Activated B cell treated with CpG ODN at 0.5 μM for 24 hours (primary cell): Measurements from ENCODE around the gene UGT2A1. TPM values are rescaled to one million over a fixed set of nuclear protein-coding genes. Genes with fewer than 3 reads are reported as not detected.

ENCODE experiments used
- ATAC-seq: fragments of 200-7000 bp; cut with Tn5 transposase; one replicate; pipeline ENCODE4 v1.10.0; 2021; ENCODE audit warnings: low read depth, mild to moderate bottlenecking, moderate library complexity
- CTCF ChIA-PET: fragments of 350-600 bp; sonication (Branson Sonifier 250); formaldehyde crosslinking; loops from one replicate; lab custom pipeline; 2021; ENCODE audit warnings: antibody characterized with exemption; lab: Charles Lee
- POLR2A ChIA-PET: fragments of 350-600 bp; sonication (Branson Sonifier 250); formaldehyde crosslinking; loops from one replicate; lab custom pipeline; 2021; ENCODE audit warnings: antibody characterized with exemption; lab: Charles Lee
- DNase-seq: peaks from one replicate; pipeline ENCODE4 v3.0.0; 2022
- H3K27ac Mint-ChIP-seq: one replicate; pipeline ENCODE4 v1.8.0; 2020; ENCODE audit warnings: mixed read lengths
- H3K27me3 Mint-ChIP-seq: one replicate; pipeline ENCODE4 v1.8.0; 2021; ENCODE audit warnings: mixed read lengths
- H3K36me3 Mint-ChIP-seq: one replicate; pipeline ENCODE4 v1.8.0; 2021; ENCODE audit warnings: low read depth, mixed read lengths
- H3K4me1 Mint-ChIP-seq: one replicate; pipeline ENCODE4 v1.8.0; 2021; ENCODE audit warnings: mixed read lengths
- H3K4me3 Mint-ChIP-seq: one replicate; pipeline ENCODE4 v1.8.0; 2020; ENCODE audit warnings: mild to moderate bottlenecking, mixed read lengths
- H3K9me3 Mint-ChIP-seq: one replicate; pipeline ENCODE4 v1.8.0; 2020; ENCODE audit warnings: mixed read lengths
- CTCF ChIP-seq: fragments of 200-600 bp; IDR thresholded peaks from one replicate; pipeline ENCODE4 v1.8.0; 2022; ENCODE audit warnings: antibody characterized with exemption, mild to moderate bottlenecking
- intact Hi-C: fragments of 100-400 bp; cut with micrococcal nuclease; formaldehyde crosslinking; loops from one replicate; pipeline ENCODE4 v1.15.1; 2024
- total RNA-seq: library from RNA; stranded (reverse); gene quantifications from 2 replicates; pipeline ENCODE4 v1.2.3, GENCODE V29; 2022

UGT2A1 gene
- total RNA-seq, 1 donor from 2014 or later = not detected

DNA sequence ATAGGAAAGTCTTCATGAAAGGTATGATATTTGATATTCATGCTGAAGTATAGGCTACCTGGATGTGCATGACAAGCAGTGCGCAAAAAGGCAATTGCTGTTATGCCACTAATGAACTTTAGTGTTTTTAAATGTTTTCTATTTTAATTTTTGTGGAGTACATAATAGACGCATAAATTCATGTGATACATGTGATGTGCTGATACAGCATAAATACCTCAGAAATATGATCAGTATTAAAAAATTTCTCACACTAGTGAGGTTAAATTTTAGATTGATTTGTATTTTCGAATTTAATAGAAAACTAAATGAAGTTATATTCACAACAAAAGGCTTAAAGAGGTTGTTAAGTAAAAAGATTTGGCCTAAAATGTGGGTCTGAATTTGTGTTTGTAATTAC is 2.2 kb downstream of the UGT2A1 start:
- POLR2A ChIA-PET = no interaction called here
- Mint-ChIP-seq H3K4me3 (no peak overlapping the region), H3K27ac (no peak overlapping the region)

GRCh38 chr4:69649629-69650028 is 3.4 kb downstream of the UGT2A1 start:
- CTCF ChIA-PET = no interaction called here
- no peaks in the 10 kb centered on the region for H3K9me3 Mint-ChIP-seq
- no peak for TF ChIP-seq CTCF

More for the DNA sequence above, 2.2 kb downstream of the UGT2A1 start:
- TF ChIP-seq CTCF = no peak
- Mint-ChIP-seq H3K27me3 (no peaks in the 10 kb centered on the region), H3K9me3 (no peaks in the 10 kb centered on the region), H3K4me1 (no peaks in the 10 kb centered on the region), H3K36me3 (no peaks in the 10 kb centered on the region)
- ATAC-seq = no peak
- DNase-seq = no peak
- intact Hi-C loops = no loop called here
- CTCF ChIA-PET = no interaction called here

GRCh38 chr4:69649207-69649606 is 3.8 kb downstream of the UGT2A1 start:
- no peak overlapping the region for H3K27ac Mint-ChIP-seq

More at GRCh38 chr4:69649629-69650028, 3.4 kb downstream of the UGT2A1 start:
- no peaks in the 10 kb centered on the region for H3K36me3 Mint-ChIP-seq
- H3K4me1 Mint-ChIP-seq = no peaks in the 10 kb centered on the region
- no peak for DNase-seq
- no peak for ATAC-seq
- no peak overlapping the region for H3K4me3 Mint-ChIP-seq
- POLR2A ChIA-PET = no interaction called here
- H3K27ac Mint-ChIP-seq = no peak overlapping the region
- H3K27me3 Mint-ChIP-seq = no peaks in the 10 kb centered on the region
- intact Hi-C loops = no loop called here

DNA sequence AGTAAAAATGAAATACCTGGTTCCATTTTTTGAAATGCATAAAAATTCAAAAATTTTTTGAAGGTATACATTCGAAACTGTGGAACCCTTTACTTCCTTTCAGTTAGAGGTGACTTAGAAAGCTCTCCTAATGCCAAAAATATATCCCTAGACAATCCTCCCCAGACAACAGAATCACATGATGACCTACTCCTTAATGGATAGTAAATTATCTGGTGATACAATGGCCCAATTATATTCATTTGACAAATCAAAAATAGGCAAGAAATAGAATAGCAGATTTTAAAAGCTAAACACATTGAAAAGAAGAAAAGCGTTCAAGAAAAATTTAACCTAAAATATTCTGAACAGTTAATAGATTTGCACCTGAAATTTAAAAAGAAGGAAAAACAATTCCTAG is 10.1 kb downstream of the UGT2A1 start:
- Mint-ChIP-seq H3K9me3 (no peaks in the 10 kb centered on the region), H3K4me3 (no peak overlapping the region), H3K27ac (no peak overlapping the region), H3K36me3 (no peaks in the 10 kb centered on the region), H3K27me3 (no peaks in the 10 kb centered on the region), H3K4me1 (no peaks in the 10 kb centered on the region)
- TF ChIP-seq CTCF = no peak
- DNase-seq (no peak), ATAC-seq (no peak)
- ChIA-PET CTCF (no interaction called here), POLR2A (no interaction called here)
- intact Hi-C loops = no loop called here

More at GRCh38 chr4:69649207-69649606, 3.8 kb downstream of the UGT2A1 start:
- Mint-ChIP-seq H3K4me3 (no peak overlapping the region), H3K27me3 (no peaks in the 10 kb centered on the region), H3K9me3 (no peaks in the 10 kb centered on the region), H3K4me1 (no peaks in the 10 kb centered on the region), H3K36me3 (no peaks in the 10 kb centered on the region)
- POLR2A ChIA-PET = no interaction called here
- ATAC-seq (no peak), DNase-seq (no peak)
- CTCF ChIA-PET = no interaction called here
- intact Hi-C loops = no loop called here
- TF ChIP-seq CTCF = no peak

DNA sequence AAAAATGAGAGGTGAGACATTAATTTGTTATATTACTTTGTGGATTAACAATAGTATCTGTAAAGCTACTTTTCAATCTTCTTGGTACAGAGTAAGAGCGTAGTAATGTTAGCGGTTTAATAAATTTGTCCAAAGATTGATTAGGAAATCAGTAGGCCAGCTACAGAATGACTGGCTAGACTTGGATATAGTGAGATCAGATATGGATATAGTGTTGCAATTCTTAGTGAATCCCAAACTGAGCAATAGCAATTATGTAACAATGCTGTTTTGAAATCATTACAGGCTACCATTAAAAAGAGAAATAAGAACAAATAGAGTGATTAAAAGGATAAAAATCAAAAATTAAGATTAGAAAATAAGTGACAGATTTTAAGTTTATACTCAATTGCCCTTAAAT is 12.8 kb downstream of the UGT2A1 start:
- H3K36me3 Mint-ChIP-seq = no peaks in the 10 kb centered on the region
- CTCF ChIA-PET = no interaction called here
- no peaks in the 10 kb centered on the region for H3K9me3 Mint-ChIP-seq
- POLR2A ChIA-PET = no interaction called here
- H3K27ac Mint-ChIP-seq = no peak overlapping the region
- DNase-seq = no peak
- H3K4me3 Mint-ChIP-seq = no peak overlapping the region
- TF ChIP-seq CTCF = no peak
- H3K27me3 Mint-ChIP-seq = no peaks in the 10 kb centered on the region
- ATAC-seq = no peak
- intact Hi-C loops = no loop called here
- no peaks in the 10 kb centered on the region for H3K4me1 Mint-ChIP-seq
